GM19467 (cell line): Measurements from ENCODE around the gene DDX54.
"Not testable (repeated sequence)": the region's sequence is repeated elsewhere in the genome, so short reads cannot be mapped to it uniquely, and the experiment has no call there.

Source experiments
- ATAC-seq: cut with Tn5 transposase; IDR thresholded peaks from one replicate; pipeline ENCODE4 v1.9.1; 2021; ENCODE audit warnings: mild to moderate bottlenecking, moderate library complexity; ENCODE audit not compliant: unreplicated experiment

Gene DDX54

DNA sequence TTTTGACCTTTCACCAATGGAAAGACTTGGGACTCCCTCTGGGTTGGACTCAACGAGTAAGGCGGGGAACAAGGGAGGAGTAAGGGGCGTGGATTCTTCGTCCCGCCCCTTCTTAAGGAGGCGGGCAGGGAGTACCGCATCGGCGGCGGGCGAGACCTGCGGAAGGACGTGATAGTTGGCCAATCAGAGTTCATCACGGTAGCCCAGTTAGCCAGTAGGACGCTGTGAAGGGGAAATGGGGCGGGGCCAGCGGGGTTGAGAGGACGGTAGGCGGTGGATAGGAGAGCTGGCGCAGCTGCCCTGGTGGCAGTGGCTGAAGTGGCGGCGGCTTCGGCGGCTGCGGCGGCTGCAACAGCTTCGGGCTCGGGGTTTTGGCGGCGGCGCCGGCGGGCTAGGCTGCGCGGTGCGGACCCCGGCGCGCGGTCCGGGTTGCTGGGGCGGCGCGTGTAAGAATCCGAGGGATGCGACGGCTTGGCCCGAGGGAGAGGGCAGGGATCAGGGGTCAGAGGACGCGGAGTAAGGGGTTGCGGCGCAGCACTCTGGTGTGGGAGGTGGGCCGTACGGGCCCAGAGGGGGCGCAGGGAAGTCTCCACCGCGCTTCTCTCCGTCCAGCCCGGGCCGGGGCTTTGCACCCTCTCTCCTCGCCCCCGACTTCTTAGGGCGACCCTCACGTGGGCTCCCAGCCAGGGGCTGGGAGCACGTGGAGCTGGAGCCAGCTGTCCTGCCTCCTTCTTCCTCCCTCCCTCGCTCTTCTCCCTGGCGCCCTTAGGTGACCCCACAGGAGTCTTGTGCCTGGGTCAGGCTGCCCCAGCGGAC, 36.1 kb upstream of the DDX54 start, which contains the start of gene TPCN1:
Gene TPCN1, plus strand, starts transcription at position 284 of the 816 bp plus-strand sequence. CDS start 5,389 bp downstream, outside the sequence.
- ATAC-seq: peak; percentile 85

DNA sequence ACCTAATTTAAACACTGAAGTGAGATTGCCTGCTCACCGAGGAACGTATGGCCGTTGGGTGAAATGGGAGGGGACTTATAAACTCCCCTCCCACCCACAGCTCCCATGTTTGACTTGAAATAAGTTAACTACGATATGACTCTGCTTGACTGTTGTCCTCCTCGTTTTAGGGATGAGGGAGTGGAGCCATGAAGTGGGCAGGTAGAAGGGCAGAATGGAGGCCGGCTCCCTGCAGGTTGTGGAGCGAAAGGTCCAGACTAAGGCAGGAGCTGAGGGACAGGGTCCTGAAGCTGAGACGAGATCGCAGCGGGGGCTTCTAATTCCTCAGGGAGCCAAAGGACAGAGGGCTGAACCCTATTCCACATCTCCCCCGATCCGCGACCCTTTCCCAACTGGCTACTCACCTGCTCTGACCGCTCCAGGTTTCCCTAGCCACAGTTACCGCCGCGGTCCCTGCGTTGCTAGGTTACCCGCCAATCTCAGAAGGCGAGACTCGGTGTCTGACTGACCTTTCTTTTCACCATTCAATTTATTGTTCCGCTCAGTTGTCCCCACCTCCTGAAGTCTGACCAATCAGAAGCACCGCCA, 35.4 kb upstream of the DDX54 start:
- no peak for ATAC-seq

DNA sequence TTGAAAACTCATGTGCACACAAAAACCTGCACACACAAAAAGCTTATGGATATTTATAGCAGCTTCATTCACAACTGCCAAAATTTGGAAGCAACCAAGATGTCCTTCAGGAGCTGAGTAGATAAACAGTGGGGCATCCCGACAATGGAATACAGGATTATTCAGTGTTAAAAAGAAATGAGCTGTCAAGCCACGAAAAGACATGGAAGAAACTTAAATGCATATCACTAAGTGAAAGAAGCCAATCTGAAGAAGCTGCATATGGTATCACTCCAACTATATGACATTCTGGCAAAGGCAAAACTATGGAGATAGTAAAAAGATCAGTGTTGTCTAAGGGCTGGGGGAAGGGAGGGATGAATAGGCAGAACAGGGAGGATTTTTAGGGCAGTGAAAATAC, 30.7 kb upstream of the DDX54 start:
- ATAC-seq: no peak

DNA sequence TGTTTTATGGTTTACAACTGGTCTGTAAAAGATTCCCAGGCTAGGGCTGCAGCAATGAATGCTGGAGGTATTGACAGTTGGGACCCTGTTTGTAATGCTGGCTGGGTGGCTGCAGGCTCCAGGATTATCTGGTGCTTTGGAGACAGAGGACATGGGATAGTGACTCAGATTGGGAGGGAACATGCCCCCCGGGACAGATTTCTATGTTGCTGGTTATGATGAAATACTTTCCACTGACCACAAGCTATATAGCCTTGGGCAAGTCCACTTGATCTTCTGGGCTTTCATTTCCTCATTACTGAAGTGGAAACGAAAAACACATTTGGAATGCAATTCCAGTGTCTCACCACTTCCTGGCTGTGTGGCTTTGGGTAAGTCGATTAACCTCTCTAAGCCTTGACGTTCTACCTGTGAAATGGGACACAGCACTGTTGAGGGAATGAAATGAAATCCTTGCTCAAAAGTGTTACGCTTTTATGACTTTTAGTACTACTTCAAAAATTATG, 29.7 kb upstream of the DDX54 start:
- peak; percentile 52 for ATAC-seq

DNA sequence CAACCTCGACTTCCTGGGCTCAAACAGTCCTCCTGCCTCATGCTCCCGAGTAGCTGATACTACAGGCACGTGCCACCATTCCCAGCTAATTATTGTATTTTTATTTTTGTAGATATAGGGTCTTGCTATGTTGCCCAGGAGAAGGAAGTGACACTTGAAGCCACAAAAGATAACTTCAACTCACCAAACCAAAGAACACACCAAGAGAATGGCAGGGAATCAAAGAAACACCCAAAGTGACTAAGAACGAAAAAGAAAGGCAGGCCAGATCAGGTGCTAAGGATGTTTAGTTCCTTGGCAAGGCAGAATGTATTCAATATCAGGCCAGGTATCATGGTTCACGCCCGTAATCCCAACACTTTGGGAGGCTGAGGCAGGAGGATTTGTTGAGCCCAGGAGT, 25.9 kb upstream of the DDX54 start:
- ATAC-seq: no peak

DNA sequence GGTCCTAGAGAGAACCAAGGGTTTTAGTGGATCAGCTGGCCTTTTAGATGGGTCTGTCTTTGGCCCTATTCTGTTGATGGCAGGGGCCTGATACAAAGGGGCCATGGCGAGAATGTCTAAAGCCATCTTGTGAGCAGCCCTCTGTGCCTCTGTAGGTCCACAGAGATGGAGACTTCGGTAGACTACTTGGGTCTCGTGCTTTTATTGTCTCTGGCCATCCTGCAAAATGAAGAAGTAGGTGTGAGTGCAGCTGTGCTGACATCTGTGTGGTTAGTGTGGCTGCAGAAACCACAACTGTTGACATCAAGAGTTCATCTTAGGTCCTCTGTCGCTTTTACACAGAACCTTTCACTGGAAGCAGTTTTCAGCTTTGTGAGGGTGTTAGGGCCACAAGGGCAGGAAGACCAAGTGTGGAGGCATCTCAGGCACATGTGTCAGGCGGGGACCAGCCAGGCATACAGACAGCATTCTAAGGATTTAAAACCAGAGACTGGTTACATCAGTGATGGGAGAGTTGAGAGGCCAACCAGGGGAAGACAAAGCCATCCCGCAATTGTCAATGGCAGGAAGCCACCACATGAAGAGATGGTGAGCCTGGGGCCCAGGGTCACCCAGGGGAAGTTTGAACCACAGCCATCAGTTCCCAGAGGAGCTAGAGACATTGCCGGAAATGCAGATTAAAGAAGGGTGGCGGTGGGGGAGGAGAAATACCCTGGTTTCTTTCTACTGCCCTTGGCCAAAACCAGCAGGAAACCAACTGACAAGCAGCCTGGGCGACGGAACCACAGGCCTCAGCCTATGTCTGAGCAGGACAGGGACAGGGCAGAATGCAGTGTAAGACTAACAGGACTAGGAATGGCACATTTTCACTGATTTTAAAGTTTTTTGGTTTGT, 23.0 kb upstream of the DDX54 start:
- peak; percentile 72 for ATAC-seq

DNA sequence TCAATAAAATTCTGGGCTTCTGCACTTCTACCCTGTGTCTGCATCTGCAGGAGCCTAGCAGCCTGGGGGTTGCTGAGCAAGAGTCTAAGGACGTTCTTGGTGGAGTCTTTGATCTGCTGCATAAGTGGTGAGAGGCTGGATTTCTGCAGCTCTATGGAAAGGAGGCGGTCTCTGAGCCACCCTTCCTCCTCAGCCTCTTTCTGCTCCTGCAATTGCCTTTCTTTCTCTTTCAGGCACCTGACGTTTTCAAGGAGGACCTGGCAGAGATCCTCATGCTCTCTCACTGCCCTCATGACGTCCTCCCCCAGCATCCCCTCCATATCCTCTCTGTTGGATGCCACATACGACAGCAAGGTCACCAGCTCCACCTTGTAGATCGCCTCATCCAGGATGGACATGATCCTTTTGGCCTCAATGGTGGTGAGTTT, 22.3 kb upstream of the DDX54 start:
- ATAC-seq: no peak

DNA sequence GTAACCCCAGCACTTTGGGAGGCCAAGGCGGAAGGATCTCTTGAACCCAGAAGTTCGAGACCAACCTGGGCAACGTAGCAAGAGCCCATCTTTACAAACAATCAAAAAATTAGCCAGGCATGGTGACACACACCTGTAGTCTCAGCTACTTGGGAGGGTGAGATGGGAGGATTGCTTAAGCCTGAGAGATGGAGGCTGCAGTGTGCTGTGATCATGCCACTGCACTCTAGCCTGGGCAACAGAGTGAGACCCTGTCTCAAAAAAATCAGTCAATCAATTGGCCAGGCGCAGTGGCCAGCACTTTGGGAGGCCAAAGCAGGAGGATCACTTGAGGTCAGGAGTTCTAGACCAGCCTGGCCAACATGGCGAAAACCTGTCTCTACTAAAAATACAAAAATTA, 21.5 kb upstream of the DDX54 start:
- ATAC-seq: not testable (repeated sequence)

DNA sequence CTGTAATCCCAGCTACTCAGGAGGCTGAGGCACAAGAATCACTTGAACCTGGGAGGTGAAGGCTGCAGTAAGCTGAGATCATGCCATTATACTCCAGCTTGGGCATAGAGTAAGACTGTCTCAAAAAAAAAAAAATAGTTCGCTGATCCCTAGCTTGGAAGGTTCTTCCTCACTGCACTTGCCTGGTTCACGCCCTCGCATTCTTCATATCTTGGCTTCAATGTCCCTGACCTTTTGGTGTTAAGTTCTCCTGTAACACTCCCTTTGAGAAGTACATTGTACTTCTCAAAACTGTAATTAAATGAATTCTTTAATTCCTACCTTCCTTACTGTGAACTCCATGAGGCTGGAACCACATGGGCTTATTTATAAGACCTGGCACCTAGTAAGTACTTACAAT, 19.5 kb upstream of the DDX54 start:
- ATAC-seq: no peak

DNA sequence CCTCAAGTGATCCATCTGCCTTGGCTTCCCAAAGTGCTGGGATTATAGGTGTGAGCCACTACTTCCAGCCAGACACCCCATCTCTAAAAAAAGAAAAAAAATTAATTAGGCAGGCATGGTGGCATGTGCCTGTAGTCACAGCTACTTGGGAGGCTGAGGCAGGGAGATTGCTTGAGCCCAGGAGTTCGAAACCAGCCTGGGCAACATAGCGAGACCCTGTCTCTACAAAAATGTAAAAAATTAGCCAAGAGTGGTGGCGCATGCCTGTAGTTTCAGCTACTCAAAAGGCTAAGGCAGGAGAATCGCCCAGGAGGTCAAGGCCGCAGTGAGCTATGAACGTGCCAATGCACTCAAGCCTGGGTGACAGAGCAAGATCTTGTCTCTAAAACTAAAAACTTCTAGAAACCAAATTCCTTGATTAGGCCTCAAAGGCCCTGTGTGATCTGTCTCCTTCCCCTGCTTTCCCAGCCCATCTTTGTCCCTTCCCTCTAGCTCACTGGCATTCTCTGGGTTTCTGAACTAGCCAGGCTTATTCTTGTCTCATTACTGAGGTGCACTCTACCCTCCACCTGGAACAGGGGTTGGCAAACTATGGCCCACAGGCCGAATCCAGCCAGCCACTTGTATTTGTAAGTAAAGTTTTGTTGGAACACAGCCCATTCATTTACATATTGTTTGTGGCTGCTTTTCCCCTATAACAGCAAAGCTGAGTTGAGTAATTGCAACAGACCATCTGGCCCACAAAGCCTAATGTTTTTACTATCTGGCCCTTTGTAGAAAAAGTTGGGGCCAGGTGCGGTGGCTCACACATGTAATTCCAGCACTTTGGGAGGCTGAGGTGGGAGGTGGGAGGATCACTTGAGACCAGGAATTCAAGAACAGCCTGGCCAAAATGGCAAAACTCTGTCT, 18.8 kb upstream of the DDX54 start:
- ATAC-seq: no peak

DNA sequence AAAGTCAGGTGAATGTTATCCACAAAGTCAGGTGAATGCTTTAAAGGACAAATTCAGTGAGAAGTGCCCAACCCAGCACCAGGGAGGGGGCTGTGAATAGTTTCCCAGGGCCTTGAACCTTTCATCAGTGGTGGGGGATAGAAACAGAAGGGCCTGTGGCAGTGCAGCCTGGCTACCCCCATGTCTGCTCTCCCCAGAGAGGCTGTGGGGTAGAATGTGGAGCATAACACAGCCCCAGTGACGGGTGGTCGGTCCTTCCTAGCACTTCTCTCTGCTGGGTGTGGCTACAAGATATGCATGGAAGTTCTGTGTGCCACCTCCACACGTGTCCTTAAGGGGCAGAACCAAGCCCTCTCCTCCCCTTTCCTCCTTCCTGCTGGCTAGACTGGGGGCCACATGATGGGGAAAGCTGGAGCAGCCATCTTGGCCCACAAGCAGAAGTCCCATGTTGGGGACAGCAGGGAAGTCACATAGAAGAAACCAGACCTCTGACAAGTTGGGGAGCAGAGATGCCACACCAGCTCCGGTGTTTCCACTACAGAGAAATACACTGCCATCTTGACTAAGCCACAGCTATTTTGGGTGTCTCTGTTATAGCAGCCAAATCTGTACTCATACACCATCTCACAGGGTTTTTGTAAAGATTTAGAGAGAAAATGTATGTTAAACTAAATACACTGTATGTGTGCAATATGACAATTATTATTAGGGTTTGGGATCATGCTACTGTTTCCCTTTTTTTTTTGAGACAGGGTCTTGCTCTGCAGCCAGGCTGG, 17.2 kb upstream of the DDX54 start:
- ATAC-seq: no peak

DNA sequence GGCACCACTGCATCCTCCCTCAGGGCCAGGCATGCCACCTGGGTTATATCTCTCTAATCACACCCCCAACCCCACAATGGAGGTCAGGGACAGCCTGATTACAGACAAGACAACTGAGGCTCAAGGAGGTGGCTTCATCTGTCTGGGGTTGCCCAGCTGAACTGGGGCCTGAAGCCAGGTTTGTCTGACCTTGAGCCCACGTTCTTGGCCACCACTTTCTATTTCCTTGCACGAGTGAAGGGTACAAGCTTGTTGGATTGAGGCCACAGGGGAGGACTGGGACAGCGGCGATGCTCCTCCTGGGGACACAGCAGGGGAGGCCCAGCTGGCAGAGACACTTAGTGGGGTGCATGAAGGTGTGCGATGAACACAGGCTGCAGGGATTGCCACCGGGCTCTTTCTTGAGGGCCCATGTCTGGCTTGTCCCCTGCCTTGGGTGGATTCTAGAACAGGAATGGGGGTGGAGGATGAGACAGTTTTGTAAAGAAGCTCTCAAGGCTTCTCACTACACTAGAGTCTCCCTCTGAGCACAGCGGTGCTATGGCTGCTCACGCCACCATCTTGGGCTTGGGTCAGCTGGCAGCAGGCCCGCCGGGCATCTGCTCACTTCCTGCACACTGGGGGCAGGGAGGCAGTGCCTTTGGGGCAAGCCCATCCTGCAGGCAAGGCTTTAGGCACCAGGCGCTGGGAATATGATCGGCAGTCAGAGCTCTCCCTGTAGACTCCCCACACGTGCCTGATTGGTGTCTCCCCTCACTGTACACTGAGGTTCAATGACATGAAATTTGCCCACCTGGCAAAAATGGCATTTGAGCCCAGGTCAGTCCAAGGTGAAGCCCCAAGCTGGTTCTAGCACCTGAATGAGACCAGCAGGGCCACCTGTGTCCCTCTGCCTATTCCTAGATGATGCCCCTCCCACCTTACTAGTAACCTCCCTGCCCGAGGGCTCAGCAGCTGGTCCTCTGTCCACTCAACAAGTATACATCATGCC, 16.2 kb upstream of the DDX54 start:
- ATAC-seq: no peak

DNA sequence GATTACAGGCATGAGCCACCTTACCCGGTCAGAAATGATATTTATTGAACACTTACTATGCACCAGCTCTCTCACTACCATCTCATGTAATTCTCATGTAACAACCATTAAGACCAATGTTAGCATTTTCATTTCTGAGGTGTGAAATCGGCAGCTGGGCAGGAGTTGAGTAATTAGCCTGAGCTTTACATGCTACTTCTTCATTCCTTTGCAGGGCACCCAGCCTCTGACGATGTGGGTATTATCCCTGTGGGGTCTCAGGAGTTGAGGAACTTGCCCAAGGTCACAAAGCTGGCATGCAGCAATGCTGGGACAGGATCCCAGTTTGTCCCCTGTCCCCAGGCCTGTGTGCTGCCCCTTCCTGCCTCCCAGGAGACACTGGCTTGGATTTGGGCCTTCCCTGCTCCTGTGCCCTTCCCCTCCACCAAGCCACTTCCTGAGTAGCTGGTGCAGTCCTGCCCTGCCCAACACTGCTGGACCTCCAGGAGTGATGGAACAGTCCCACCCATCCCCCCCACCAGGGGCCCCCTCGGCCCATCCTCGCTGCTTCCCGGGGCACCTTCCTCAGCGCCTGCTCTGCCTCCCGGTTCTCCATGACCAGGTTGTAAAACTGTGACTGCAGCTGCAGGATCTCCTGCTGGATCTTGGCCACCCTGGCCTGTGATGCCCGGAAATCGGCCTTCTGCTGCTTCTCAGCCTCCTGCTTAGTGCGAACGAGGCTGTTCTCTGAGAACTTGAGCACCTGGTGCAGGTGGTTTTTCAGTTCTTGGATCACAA, 14.9 kb upstream of the DDX54 start:
- ATAC-seq: no peak

DNA sequence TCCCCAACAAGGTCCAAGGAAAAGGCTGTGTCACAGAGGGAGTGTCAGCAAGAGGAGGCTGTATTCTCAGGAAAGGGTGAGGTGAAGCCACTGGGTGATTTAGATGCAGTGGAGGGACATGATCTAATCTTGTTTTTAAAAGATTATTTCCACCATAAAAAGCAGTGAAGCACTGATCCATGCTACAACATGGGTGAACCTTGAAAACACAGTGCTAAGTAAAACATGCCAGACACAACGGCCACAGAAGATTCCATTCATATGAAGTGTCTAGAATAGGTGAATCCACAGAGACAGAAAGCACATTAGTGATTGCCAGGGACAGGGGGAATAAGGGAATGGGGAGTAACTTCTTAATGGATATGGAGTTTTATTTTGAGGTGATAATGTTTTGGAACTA, 13.0 kb upstream of the DDX54 start:
- no peak for ATAC-seq

DNA sequence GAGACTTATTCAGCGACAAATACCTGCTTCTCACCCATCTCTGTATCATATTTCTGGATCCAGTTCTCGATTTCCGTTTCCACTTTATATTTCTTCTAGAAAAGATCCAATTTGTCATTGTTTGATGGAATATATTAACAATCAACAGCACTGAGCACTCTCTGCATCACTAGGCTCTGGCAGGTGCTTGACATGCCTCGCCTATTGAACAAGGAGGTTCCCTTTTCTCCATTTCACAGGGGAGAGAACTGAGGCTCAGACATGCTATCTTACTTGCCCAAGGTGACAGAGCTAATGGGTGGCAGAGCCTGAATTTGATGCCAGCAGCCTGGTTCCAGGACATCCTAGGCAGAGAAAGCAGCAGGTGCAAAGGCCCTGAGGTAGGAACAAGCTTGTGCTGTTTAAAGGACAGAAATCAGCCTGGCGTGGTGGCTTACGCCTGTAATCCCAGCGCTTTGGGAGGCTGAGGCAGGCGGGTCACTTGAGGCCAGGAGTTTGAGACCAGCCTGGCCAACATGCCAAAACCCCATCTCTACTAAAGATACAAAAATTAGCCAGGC, 12.3 kb upstream of the DDX54 start:
- no peak for ATAC-seq

DNA sequence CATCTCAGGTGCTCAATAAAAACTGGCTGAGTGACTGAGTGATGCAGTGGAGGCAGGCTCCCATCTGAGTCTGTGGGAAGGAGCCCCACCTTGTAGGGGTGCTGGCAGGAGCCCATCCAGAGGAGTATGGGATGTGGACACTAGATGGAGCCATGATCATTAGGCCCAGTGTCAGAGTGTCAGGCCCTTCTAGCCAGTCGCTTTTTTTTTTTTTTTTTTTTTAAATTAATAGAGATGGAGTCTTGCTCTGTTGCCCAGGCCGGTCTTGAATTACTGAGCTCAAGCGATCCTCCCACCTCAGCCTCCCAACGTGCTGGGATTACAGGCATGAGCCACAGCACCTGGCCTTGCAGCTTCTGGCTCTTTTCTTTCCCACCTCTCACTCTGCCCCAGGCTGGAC, 11.7 kb upstream of the DDX54 start:
- peak; percentile 75 for ATAC-seq

DNA sequence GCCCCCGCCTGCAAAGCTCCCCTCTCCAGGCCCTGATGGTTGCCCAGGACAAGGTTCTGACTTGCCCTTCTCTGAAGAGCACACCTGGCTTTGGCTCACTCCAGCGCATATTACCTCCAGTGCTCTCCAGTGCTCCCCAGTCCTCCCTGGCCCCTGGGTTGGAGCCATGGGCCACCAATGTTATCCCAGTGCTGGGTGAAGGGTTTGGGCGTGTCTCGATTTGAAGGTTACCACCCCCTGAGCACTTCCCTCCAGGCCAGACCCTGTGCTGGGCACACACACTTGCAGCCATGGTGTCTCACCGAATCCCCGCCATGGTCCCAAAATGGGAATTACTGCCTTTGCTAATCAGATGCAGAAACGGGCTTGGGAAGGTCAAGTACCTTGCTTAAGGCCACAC, 11.3 kb upstream of the DDX54 start:
- no peak for ATAC-seq
